ENCODE data around the gene DESI2.

GRCh38 chr1:244652623-244653438, at the start of gene DESI2:
- peak; percentile 94 for TF ChIP-seq POLR2A (IDR thresholded peaks at IDR 0.05; ENCODE audit: low read depth, low read length)
- TF ChIP-seq TAF1 (IDR thresholded peaks at IDR 0.05; ENCODE audit: borderline replicate concordance, low read depth, low read length): peak; percentile 86

Data from GM12892 (cell line).